Peyer's patch (tissue), 4 donors: ENCODE results near the gene MUC2. TPM values are rescaled to one million over a fixed set of nuclear protein-coding genes. Genes with fewer than 3 reads are reported as not detected.

Experiments
- DNase-seq, 3 donors: peaks; one replicate each; pipeline ENCODE4 v3.0.0-alpha.2; 2017 to 2019
- H3K27ac ChIP-seq, 4 donors: fragments of 200-600 bp; sonication (generic); one replicate each; pipeline ENCODE4 v1.5.1; 2016 to 2019
- H3K27me3 ChIP-seq, 2 donors: fragments of 200-600 bp; sonication (generic); one replicate each; pipeline ENCODE4 v1.5.1; 2019
- H3K36me3 ChIP-seq, 3 donors: fragments of 200-600 bp; sonication (generic); one replicate each; pipeline ENCODE4 v1.5.1; 2016 to 2019
- H3K4me1 ChIP-seq, 4 donors: fragments of 200-600 bp; sonication (generic); one replicate each; pipeline ENCODE4 v1.5.1; 2016 to 2019
- H3K4me3 ChIP-seq, 4 donors: fragments of 200-600 bp; sonication (generic); 1 replicate in 3 of 4; 2 replicates in 1 of 4; pipeline ENCODE4 v1.5.1; 2016 to 2019; ENCODE audit warnings: mild to moderate bottlenecking in 1 of 4
- H3K9me3 ChIP-seq, 4 donors: fragments of 200-600 bp; sonication (generic); one replicate each; pipeline ENCODE4 v1.5.1; 2016 to 2019; ENCODE audit warnings: mild to moderate bottlenecking in 1 of 4
- CTCF ChIP-seq, 6 experiments: fragments of 450-650 bp in 4 of 6; fragments of 200-600 bp in 2 of 6; sonication (generic) in 1 of 6; IDR thresholded peaks; one replicate each; pipeline ENCODE4 v1.5.1; 2017 to 2019; ENCODE audit warnings: antibody characterized with exemption in 6 of 6, mild to moderate bottlenecking in 3 of 6, moderate library complexity in 1 of 6
- POLR2A ChIP-seq, 2 donors: fragments of 450-650 bp; IDR thresholded peaks; one replicate each; pipeline ENCODE4 v1.5.1; 2017; ENCODE audit warnings: antibody characterized with exemption in 2 of 2, mild to moderate bottlenecking in 2 of 2, moderate library complexity in 2 of 2
- total RNA-seq, 4 donors: library from RNA; depleted of rRNA; stranded (reverse); fragments of >200 nt; gene quantifications; one replicate each; pipeline ENCODE4 v1.1.0, GENCODE V29; 2016

Gene MUC2
- total RNA-seq, 4 donors from 2014 or later: 817 to 1,165 (median 1,010) TPM

DNA sequence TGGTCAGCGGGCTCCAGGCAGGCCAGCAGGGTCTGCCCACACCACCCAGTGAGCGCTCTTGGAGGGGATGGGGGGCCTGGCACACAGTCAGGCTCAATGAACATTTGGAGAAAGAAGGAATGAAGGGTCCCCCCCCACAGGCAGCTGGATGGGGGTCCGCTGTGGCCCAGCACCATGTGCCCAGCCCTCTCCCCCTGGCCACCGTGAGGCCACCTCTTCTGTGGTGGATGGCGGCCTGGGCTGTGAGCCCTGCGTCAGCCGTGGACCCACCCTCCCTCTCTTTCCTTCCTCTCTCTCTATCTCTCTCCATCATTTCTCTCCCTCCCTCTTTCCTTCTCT is 48.0 kb downstream of the MUC2 start:
- Histone ChIP-seq H3K27me3 (no peaks in the 10 kb centered on the region), H3K27ac (no peak overlapping the region), H3K4me1 (no peaks in the 10 kb centered on the region), H3K4me3 (no peak overlapping the region), H3K36me3 (no peaks in the 10 kb centered on the region), H3K9me3 (no peaks in the 10 kb centered on the region)
- DNase-seq: no peak
- no peak for TF ChIP-seq CTCF (IDR thresholded peaks at IDR 0.05)
- TF ChIP-seq POLR2A (IDR thresholded peaks at IDR 0.05): no peak

DNA sequence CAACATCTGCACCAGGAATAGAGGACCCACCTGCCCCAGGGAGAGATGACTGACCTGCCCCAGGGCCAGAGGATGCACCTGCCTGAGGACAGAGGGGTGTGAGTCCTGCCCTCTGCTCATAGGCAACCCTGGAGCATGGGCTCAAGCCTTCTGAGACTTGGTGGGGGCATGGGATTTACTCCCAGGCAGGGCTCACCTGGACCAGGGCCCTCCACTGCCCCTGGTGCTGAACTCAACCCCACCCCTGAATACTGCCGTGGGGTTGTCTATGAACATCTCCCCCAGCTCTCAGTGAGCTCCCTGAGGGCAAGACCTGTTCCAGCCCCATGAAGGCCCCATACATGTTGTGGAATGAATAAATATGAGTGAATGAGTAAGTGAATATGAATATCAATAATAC is 49.3 kb downstream of the MUC2 start:
- no peak for TF ChIP-seq CTCF (IDR thresholded peaks at IDR 0.05)
- Histone ChIP-seq H3K36me3 (no peaks in the 10 kb centered on the region), H3K4me3 (no peak overlapping the region), H3K27me3 (no peaks in the 10 kb centered on the region), H3K9me3 (no peaks in the 10 kb centered on the region), H3K4me1 (no peaks in the 10 kb centered on the region), H3K27ac (no peak overlapping the region)
- peak in 1 of 3 donors; percentile 32 for DNase-seq

Other genes with a start within 250 kb of the MUC2 start
- 100 to 1,000 TPM in 3 of 4 donors, 10 to 100 TPM in 1; 44.0 to 175 (median 110) TPM for gene CRACR2B, start 247.0 kb upstream of the MUC2 start, total RNA-seq
- gene CD151, start 241.9 kb upstream of the MUC2 start, total RNA-seq: 100 to 1,000 TPM; 102 to 277 (median 237) TPM
- 10 to 100 TPM; 37.8 to 67.1 (median 44.8) TPM for gene POLR2L, start 232.3 kb upstream of the MUC2 start, total RNA-seq
- gene TSPAN4, start 232.0 kb upstream of the MUC2 start, total RNA-seq: 10 to 100 TPM; 20.0 to 52.1 (median 38.4) TPM
- 10 to 100 TPM; 50.6 to 72.6 (median 57.2) TPM for gene CHID1, start 164.1 kb upstream of the MUC2 start, total RNA-seq
- 100 to 1,000 TPM; 103 to 383 (median 136) TPM for gene AP2A2, start 149.0 kb upstream of the MUC2 start, total RNA-seq
- not detected for gene MUC6, start 38.2 kb upstream of the MUC2 start, total RNA-seq
- gene MUC5AC, start 83.1 kb downstream of the MUC2 start, total RNA-seq: not detected
- 10 to 100 TPM in 2 of 4 donors, 1 to 10 TPM in 1, under 1 TPM in 1; 0.18 to 25.6 (median 10.5) TPM for gene MUC5B, start 148.2 kb downstream of the MUC2 start, total RNA-seq
- 10 to 100 TPM; 43.7 to 77.3 (median 70.6) TPM for gene TOLLIP, start 234.8 kb downstream of the MUC2 start, total RNA-seq